Gastroesophageal sphincter (tissue), 3 donors: Measurements from ENCODE around the gene OTUD3.

Source experiments
- CTCF ChIP-seq, 4 experiments: fragments of 200-600 bp in 2 of 4; fragments of 450-650 bp in 2 of 4; sonication (generic) in 1 of 4; IDR thresholded peaks; one replicate each; pipeline ENCODE4 v1.5.1; 2017 to 2019; ENCODE audit warnings: antibody characterized with exemption in 4 of 4, mild to moderate bottlenecking in 2 of 4, moderate library complexity in 2 of 4
- EP300 ChIP-seq: sonication (generic); formaldehyde crosslinking; IDR thresholded peaks from one replicate; pipeline ENCODE4 v1.6.1; 2017; ENCODE audit warnings: antibody characterized with exemption, mild to moderate bottlenecking
- POLR2A ChIP-seq, 2 donors: fragments of 450-650 bp; IDR thresholded peaks; one replicate each; pipeline ENCODE4 v1.6.1; 2017; ENCODE audit warnings: antibody characterized with exemption in 2 of 2, mild to moderate bottlenecking in 2 of 2, moderate library complexity in 1 of 2
- POLR2AphosphoS5 ChIP-seq: sonication (generic); formaldehyde crosslinking; IDR thresholded peaks from one replicate; pipeline ENCODE4 v1.6.1; 2017; ENCODE audit warnings: antibody characterized with exemption

GRCh38 chr1:19859876-19860275, 22.3 kb upstream of the OTUD3 start:
- TF ChIP-seq CTCF (IDR thresholded peaks at IDR 0.05) = no peak
- TF ChIP-seq POLR2A (IDR thresholded peaks at IDR 0.05) = no peak
- no peak for TF ChIP-seq EP300
- no peak for TF ChIP-seq POLR2AphosphoS5
